DMS53 treated with DMSO at 0.1 percent for 48 hours (cell line): ENCODE results near the gene FMO1.
"Not testable (repeated sequence)": the region's sequence is repeated elsewhere in the genome, so short reads cannot be mapped to it uniquely, and the experiment has no call there.

Experiments
- DNase-seq: peaks from one replicate; lab custom pipeline; 2025; ENCODE audit not compliant: unreplicated experiment; lab: John Stamatoyannopoulos, UW

FMO1 gene

GRCh38 chr1:171279234-171279633, 30.9 kb downstream of the FMO1 start:
- DNase-seq, result no peak

GRCh38 chr1:171279678-171280077, 31.4 kb downstream of the FMO1 start:
- DNase-seq, result no peak

- DNase-seq, result no peak
These were observed 32.3 kb downstream of the FMO1 start for GRCh38 chr1:171280599-171280998.

- DNase-seq, result peak; percentile 68
These were observed 37.9 kb downstream of the FMO1 start for GRCh38 chr1:171286032-171286705.

GRCh38 chr1:171290621-171291020, 42.3 kb downstream of the FMO1 start:
- DNase-seq, result no peak

GRCh38 chr1:171292799-171293198, 44.5 kb downstream of the FMO1 start:
- no peak for DNase-seq

GRCh38 chr1:171295383-171295782, 47.1 kb downstream of the FMO1 start:
- DNase-seq, result not testable (repeated sequence)

- no peak for DNase-seq
These were observed 47.5 kb downstream of the FMO1 start for GRCh38 chr1:171295821-171296220.

GRCh38 chr1:171296897-171297296, 48.6 kb downstream of the FMO1 start:
- DNase-seq, result no peak

GRCh38 chr1:171298696-171299095, 50.4 kb downstream of the FMO1 start:
- no peak for DNase-seq

GRCh38 chr1:171299342-171299741, 51.0 kb downstream of the FMO1 start:
- no peak for DNase-seq

GRCh38 chr1:171300401-171300800, 52.1 kb downstream of the FMO1 start:
- DNase-seq, result no peak

- no peak for DNase-seq
These were observed 62.4 kb downstream of the FMO1 start for GRCh38 chr1:171310661-171311087.

GRCh38 chr1:171311771-171312558, 63.7 kb downstream of the FMO1 start:
- DNase-seq, result no peak

- no peak for DNase-seq
These were observed 65.1 kb downstream of the FMO1 start for GRCh38 chr1:171313319-171313834.

GRCh38 chr1:171313835-171314320, 65.6 kb downstream of the FMO1 start, which contains the start of gene FMO4:
FMO4 (plus strand) TSS chr1:171314183; CDS start chr1:171319826, 5,643 bp downstream.
- peak; percentile 96 for DNase-seq

GRCh38 chr1:171329251-171329650, 81.0 kb downstream of the FMO1 start:
- DNase-seq, result no peak

- no peak for DNase-seq
These were observed 85.8 kb downstream of the FMO1 start for GRCh38 chr1:171334024-171334640.
